GM12874 (cell line): ENCODE results near the gene SUMF1.

Source experiments
- CTCF ChIP-seq: IDR thresholded peaks from 2 replicates; pipeline ENCODE4 v1.5.1; 2011; ENCODE audit warnings: low read depth, mild to moderate bottlenecking, control low read depth, low read length, moderate library complexity; ENCODE audit not compliant: insufficient read depth

The SUMF1 gene

GRCh38 chr3:4471907-4472306, 4.8 kb upstream of the SUMF1 start:
- no peak for TF ChIP-seq CTCF

GRCh38 chr3:4467522-4467867, 426 bp upstream of the SUMF1 start:
- no peak for TF ChIP-seq CTCF

GRCh38 chr3:4464576-4464975, 2.5 kb downstream of the SUMF1 start:
- no peak for TF ChIP-seq CTCF

GRCh38 chr3:4462369-4463040, 4.6 kb downstream of the SUMF1 start:
- TF ChIP-seq CTCF, result no peak

GRCh38 chr3:4461468-4462090, 5.5 kb downstream of the SUMF1 start:
- no peak for TF ChIP-seq CTCF

GRCh38 chr3:4460334-4460733, 6.7 kb downstream of the SUMF1 start:
- no peak for TF ChIP-seq CTCF

GRCh38 chr3:4458961-4459360, 8.1 kb downstream of the SUMF1 start:
- no peak for TF ChIP-seq CTCF

- no peak for TF ChIP-seq CTCF
Measured at GRCh38 chr3:4454142-4454541, 12.9 kb downstream of the SUMF1 start.
